Measurements from ENCODE around the gene CADPS.

Gene CADPS

GRCh38 chr3:62439978-62440377, 435.2 kb downstream of the CADPS start:
- DNase-seq (ENCODE audit: low read depth in 2 of 2): no peak
- H3K4me3 ChIP-seq (replicated peaks in 1 of 2; ENCODE audit: low read depth in 2 of 2, low read length in 2 of 2): no peak overlapping the region
- no peak for TF ChIP-seq CTCF (IDR thresholded peaks at IDR 0.05; ENCODE audit: low read depth, low read length)

- TF ChIP-seq CTCF (IDR thresholded peaks at IDR 0.05; ENCODE audit: low read depth, low read length): no peak
- no peak for DNase-seq (ENCODE audit: low read depth in 2 of 2)
- no peak overlapping the region for H3K4me3 ChIP-seq (replicated peaks in 1 of 2; ENCODE audit: low read depth in 2 of 2, low read length in 2 of 2)
Measured at GRCh38 chr3:62439176-62439813, 435.9 kb downstream of the CADPS start.

- DNase-seq (ENCODE audit: low read depth in 2 of 2): no peak
- no peak overlapping the region for H3K4me3 ChIP-seq (replicated peaks in 1 of 2; ENCODE audit: low read depth in 2 of 2, low read length in 2 of 2)
- no peak for TF ChIP-seq CTCF (IDR thresholded peaks at IDR 0.05; ENCODE audit: low read depth, low read length)
Measured at GRCh38 chr3:62436785-62437184, 438.4 kb downstream of the CADPS start.

- no peak for DNase-seq (ENCODE audit: low read depth in 2 of 2)
- no peak for TF ChIP-seq CTCF (IDR thresholded peaks at IDR 0.05; ENCODE audit: low read depth, low read length)
- no peak overlapping the region for H3K4me3 ChIP-seq (replicated peaks in 1 of 2; ENCODE audit: low read depth in 2 of 2, low read length in 2 of 2)
Measured at GRCh38 chr3:62433396-62433795, 441.8 kb downstream of the CADPS start.

- DNase-seq (ENCODE audit: low read depth in 2 of 2): no peak
- no peak for TF ChIP-seq CTCF (IDR thresholded peaks at IDR 0.05; ENCODE audit: low read depth, low read length)
- H3K4me3 ChIP-seq (replicated peaks in 1 of 2; ENCODE audit: low read depth in 2 of 2, low read length in 2 of 2): no peak overlapping the region
Measured at GRCh38 chr3:62421207-62421606, 454.0 kb downstream of the CADPS start.

GRCh38 chr3:62416144-62416543, 459.1 kb downstream of the CADPS start:
- no peak for TF ChIP-seq CTCF (IDR thresholded peaks at IDR 0.05; ENCODE audit: low read depth, low read length)
- H3K4me3 ChIP-seq (replicated peaks in 1 of 2; ENCODE audit: low read depth in 2 of 2, low read length in 2 of 2): no peak overlapping the region
- DNase-seq (ENCODE audit: low read depth in 2 of 2): no peak

- DNase-seq (ENCODE audit: low read depth in 2 of 2): no peak
- no peak overlapping the region for H3K4me3 ChIP-seq (replicated peaks in 1 of 2; ENCODE audit: low read depth in 2 of 2, low read length in 2 of 2)
- TF ChIP-seq CTCF (IDR thresholded peaks at IDR 0.05; ENCODE audit: low read depth, low read length): no peak
Measured at GRCh38 chr3:62415312-62415801, 459.9 kb downstream of the CADPS start.

All from cardiac fibroblast (primary cell).